CD14-positive monocyte (primary cell): ENCODE measurements around the gene HDAC4. TPM values are rescaled to one million over a fixed set of nuclear protein-coding genes. Genes with fewer than 3 reads are reported as not detected.

ENCODE experiments used
- DNase-seq, 3 donors: peaks; one replicate each; pipeline ENCODE4 v3.0.0-alpha.2; 2011 to 2022
- H2AFZ ChIP-seq: 2 replicates; pipeline ENCODE4 v1.6.0; 2012; ENCODE audit warnings: mild to moderate bottlenecking, low read depth, low read length, inconsistent platforms; ENCODE audit not compliant: insufficient read depth, poor library complexity, severe bottlenecking
- H3K27ac ChIP-seq, 2 donors: 1 replicate in 1 of 2; 2 replicates in 1 of 2; pipeline ENCODE4 v1.5.1; 2012 to 2013; ENCODE audit warnings: low read length in 2 of 2, control low read depth in 1 of 2, inconsistent platforms in 1 of 2, low read depth in 1 of 2, mild to moderate bottlenecking in 1 of 2
- H3K27me3 ChIP-seq, 2 donors: one replicate each; pipeline versions ENCODE4 v1.6.0 to v1.6.1; 2011 to 2013; ENCODE audit warnings: low read length in 2 of 2; ENCODE audit not compliant: control insufficient read depth in 2 of 2, insufficient read depth in 2 of 2
- H3K36me3 ChIP-seq, 2 donors: replicated peaks in 1 of 2; 1 replicate in 1 of 2; 2 replicates in 1 of 2; pipeline versions ENCODE4 v1.5.1 to v1.6.1; 2012 to 2013; ENCODE audit warnings: low read length in 2 of 2, control low read depth in 1 of 2, inconsistent platforms in 1 of 2, mild to moderate bottlenecking in 1 of 2; ENCODE audit not compliant: insufficient read depth in 2 of 2, control insufficient read depth in 1 of 2
- H3K4me1 ChIP-seq, 2 donors: 1 replicate in 1 of 2; 2 replicates in 1 of 2; pipeline versions ENCODE4 v1.5.1 to v1.6.1; 2012 to 2013; ENCODE audit warnings: low read length in 2 of 2, control low read depth in 1 of 2, inconsistent platforms in 1 of 2, mild to moderate bottlenecking in 1 of 2, moderate library complexity in 1 of 2; ENCODE audit not compliant: insufficient read depth in 2 of 2, control insufficient read depth in 1 of 2
- H3K4me2 ChIP-seq: replicated peaks from 2 replicates; pipeline ENCODE3; 2012; ENCODE audit warnings: low read length, moderate library complexity, mild to moderate bottlenecking; ENCODE audit not compliant: poor library complexity, severe bottlenecking; ENCODE audit errors: extremely low read depth
- H3K4me3 ChIP-seq, 3 experiments: fragments of 200-600 bp in 1 of 3; sonication (generic) in 1 of 3; replicated peaks in 1 of 3; 1 replicate in 2 of 3; 2 replicates in 1 of 3; pipeline ENCODE4 v1.5.1; 2011 to 2013; ENCODE audit warnings: low read length in 3 of 3, mild to moderate bottlenecking in 3 of 3, control low read depth in 2 of 3, low read depth in 2 of 3, inconsistent platforms in 1 of 3, moderate library complexity in 1 of 3
- H3K79me2 ChIP-seq: 2 replicates; pipeline ENCODE4 v1.6.0; 2012; ENCODE audit warnings: mild to moderate bottlenecking, control low read depth, inconsistent platforms, low read length, moderate library complexity; ENCODE audit not compliant: insufficient read depth
- H3K9ac ChIP-seq: 2 replicates; pipeline ENCODE4 v1.6.0; 2017; ENCODE audit warnings: low read length, mild to moderate bottlenecking; ENCODE audit not compliant: insufficient read depth, poor library complexity, severe bottlenecking
- H3K9me3 ChIP-seq, 2 donors: replicated peaks in 1 of 2; 1 replicate in 1 of 2; 2 replicates in 1 of 2; pipeline versions ENCODE4 v1.5.1 to v1.6.1; 2012 to 2013; ENCODE audit warnings: low read length in 2 of 2, control low read depth in 1 of 2; ENCODE audit not compliant: control insufficient read depth in 1 of 2, insufficient read depth in 1 of 2
- H4K20me1 ChIP-seq: 2 replicates; pipeline ENCODE4 v1.6.0; 2012; ENCODE audit warnings: mild to moderate bottlenecking, low read length, control low read depth, moderate library complexity; ENCODE audit not compliant: insufficient read depth
- H3K27ac Mint-ChIP-seq, 7 donors: one replicate each; pipeline ENCODE4 v1.8.0; 2020; ENCODE audit warnings: mild to moderate bottlenecking in 7 of 7, mixed read lengths in 7 of 7, moderate library complexity in 6 of 7, inconsistent platforms in 2 of 7
- H3K27me3 Mint-ChIP-seq, 3 donors: one replicate each; pipeline ENCODE4 v1.8.0; 2021 to 2022; ENCODE audit warnings: low read depth in 3 of 3, mild to moderate bottlenecking in 3 of 3, mixed read lengths in 3 of 3, moderate library complexity in 3 of 3, inconsistent platforms in 1 of 3
- H3K36me3 Mint-ChIP-seq, 2 donors: one replicate each; pipeline ENCODE4 v1.8.0; 2020; ENCODE audit warnings: mixed read lengths in 2 of 2, inconsistent platforms in 1 of 2, mild to moderate bottlenecking in 1 of 2
- H3K4me1 Mint-ChIP-seq: one replicate; pipeline ENCODE4 v1.8.0; 2020; ENCODE audit warnings: mild to moderate bottlenecking, mixed read lengths
- H3K4me3 Mint-ChIP-seq, 2 donors: one replicate each; pipeline ENCODE4 v1.8.0; 2020; ENCODE audit warnings: mild to moderate bottlenecking in 2 of 2, mixed read lengths in 2 of 2, moderate library complexity in 1 of 2
- H3K9me3 Mint-ChIP-seq, 7 donors: one replicate each; pipeline ENCODE4 v1.8.0; 2020 to 2022; ENCODE audit warnings: mixed read lengths in 7 of 7, mild to moderate bottlenecking in 6 of 7, moderate library complexity in 6 of 7, inconsistent platforms in 2 of 7
- WGBS: methylation state at CpG from one replicate; pipeline ENCODE4 v1.1.5; 2013; ENCODE audit warnings: missing lambda C conversion rate; ENCODE audit not compliant: insufficient coverage; 5-methylcytosine and 5-hydroxymethylcytosine counted together
- intact Hi-C, 2 donors: fragments of 100-400 bp; cut with micrococcal nuclease; formaldehyde crosslinking; loops; one replicate each; pipeline versions ENCODE4 v1.15.0 to v1.15.1; 2023
- polyA plus RNA-seq, 3 donors: library from polyadenylated mRNA; depleted of rRNA in 1 of 3; unstranded in 2 of 3; stranded (reverse) in 1 of 3; fragments of 300-500 nt in 2 of 3; fragments of >200 nt in 1 of 3; fragmentation: Illumina TruSeq in 2 of 3; gene quantifications; 1 replicate in 2 of 3; 2 replicates in 1 of 3; pipeline ENCODE4 v1.2.3, GENCODE V29; 2012 to 2021
- TF ChIP-seq, protein P1 (sequence below): fragments of 200-600 bp; IDR thresholded peaks from one replicate; pipeline ENCODE4 v1.8.0; 2022; ENCODE audit warnings: antibody characterized with exemption, mild to moderate bottlenecking

The HDAC4 gene
- polyA plus RNA-seq, 3 donors, result 3.3 to 23.0 (median 4.5) TPM

DNA sequence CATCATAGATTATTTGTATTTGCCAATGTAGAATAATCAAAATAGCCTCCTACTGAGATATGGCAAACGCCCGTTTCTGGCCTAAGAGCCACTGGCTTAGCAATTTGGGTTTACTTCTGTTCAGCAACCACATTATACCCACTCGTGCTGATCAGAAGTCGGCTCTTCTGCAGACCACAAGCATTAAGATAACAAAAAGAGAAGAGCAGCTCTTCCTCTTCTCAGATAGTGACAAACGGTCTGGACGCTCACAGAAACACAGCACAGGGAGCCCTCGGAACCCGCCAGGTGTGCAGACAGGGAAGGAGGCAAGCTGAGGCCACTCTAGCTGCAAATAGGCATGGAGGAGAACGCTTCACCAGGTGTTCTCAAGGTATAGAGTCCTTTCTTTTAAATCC is 164.0 kb downstream of the HDAC4 start:
- no peaks in the 10 kb centered on the region for H3K27me3 ChIP-seq
- H3K9ac ChIP-seq, result no peak overlapping the region
- Mint-ChIP-seq H3K27me3 (peaks cover 0 to 3% (median 0%) of the 10 kb centered on the region in 3 donors), H3K27ac (peak overlapping the region; percentile 52 to 87 (median 77)), H3K4me3 (peak overlapping the region; percentile 56 to 83), H3K4me1 (peaks cover 91% of the 10 kb centered on the region), H3K9me3 (no peaks in the 10 kb centered on the region), H3K36me3 (peaks cover 25 to 38% of the 10 kb centered on the region in 2 donors)
- intact Hi-C loops, result no loop called here
- no peak overlapping the region for H2AFZ ChIP-seq
- H3K4me1 ChIP-seq, result peaks cover 95 to 100% of the 10 kb centered on the region in 2 donors
- no CpG with 5 or more reads among the region's 9 CpGs for WGBS
- peak overlapping the region; percentile 44 to 63 for H3K27ac ChIP-seq
- no peaks in the 10 kb centered on the region for H4K20me1 ChIP-seq
- TF ChIP-seq, protein P1, sequence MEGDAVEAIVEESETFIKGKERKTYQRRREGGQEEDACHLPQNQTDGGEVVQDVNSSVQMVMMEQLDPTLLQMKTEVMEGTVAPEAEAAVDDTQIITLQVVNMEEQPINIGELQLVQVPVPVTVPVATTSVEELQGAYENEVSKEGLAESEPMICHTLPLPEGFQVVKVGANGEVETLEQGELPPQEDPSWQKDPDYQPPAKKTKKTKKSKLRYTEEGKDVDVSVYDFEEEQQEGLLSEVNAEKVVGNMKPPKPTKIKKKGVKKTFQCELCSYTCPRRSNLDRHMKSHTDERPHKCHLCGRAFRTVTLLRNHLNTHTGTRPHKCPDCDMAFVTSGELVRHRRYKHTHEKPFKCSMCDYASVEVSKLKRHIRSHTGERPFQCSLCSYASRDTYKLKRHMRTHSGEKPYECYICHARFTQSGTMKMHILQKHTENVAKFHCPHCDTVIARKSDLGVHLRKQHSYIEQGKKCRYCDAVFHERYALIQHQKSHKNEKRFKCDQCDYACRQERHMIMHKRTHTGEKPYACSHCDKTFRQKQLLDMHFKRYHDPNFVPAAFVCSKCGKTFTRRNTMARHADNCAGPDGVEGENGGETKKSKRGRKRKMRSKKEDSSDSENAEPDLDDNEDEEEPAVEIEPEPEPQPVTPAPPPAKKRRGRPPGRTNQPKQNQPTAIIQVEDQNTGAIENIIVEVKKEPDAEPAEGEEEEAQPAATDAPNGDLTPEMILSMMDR, result no peak
- H3K9me3 ChIP-seq, result no peaks in the 10 kb centered on the region
- H3K79me2 ChIP-seq, result peaks cover 100% of the 10 kb centered on the region
- peaks cover 0 to 15% of the 10 kb centered on the region in 2 donors for H3K36me3 ChIP-seq
- peak in 1 of 3 donors; percentile 43 for DNase-seq
- peak overlapping the region in 1 of 3 experiments; percentile 34 for H3K4me3 ChIP-seq
- peak overlapping the region; percentile 52 for H3K4me2 ChIP-seq

DNA sequence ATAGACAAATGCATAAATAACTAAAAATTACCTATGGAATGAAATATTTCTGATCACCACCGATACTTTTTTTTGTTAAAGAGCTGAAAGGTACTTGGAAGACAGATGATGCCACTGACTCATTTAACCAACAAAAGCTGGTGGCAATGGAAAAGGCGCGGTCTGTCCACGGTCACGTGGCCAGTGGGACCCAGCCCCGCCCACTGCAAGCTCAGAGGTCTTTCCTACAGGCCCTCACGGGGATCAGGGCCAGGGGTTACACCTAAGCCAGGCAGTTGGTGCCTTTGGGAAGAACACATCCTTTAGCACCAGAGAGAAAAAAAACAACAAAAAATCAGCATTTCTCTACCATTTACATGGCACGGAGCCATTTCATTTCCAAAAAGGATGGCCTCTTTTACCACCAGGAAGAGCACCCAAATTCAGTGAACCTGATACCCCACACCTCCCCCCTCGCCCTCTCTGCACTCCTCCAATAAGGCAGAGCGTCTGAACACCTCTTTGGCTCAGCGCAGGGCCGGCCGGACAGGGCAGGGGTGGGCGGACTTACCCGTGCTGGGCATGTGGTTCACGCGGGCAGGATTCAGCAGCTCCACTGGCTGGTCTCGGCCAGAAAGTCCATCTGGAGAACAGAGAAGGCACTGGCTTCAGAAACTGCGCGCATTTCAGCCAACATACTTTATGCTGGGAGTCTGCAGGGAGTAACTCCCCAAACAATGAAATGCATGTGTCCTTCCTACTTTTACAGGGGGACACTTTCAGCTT is 164.6 kb downstream of the HDAC4 start:
- Mint-ChIP-seq H3K9me3 (no peaks in the 10 kb centered on the region), H3K27ac (peak overlapping the region; percentile 15 to 87 (median 81)), H3K4me1 (peaks cover 89% of the 10 kb centered on the region), H3K27me3 (peaks cover 0 to 3% (median 1%) of the 10 kb centered on the region in 3 donors), H3K36me3 (peaks cover 25 to 38% of the 10 kb centered on the region in 2 donors), H3K4me3 (no peak overlapping the region)
- intact Hi-C loops, result no loop called here
- DNase-seq, result no peak
- H3K9ac ChIP-seq, result no peak overlapping the region
- no peak overlapping the region for H2AFZ ChIP-seq
- TF ChIP-seq, protein P1, result no peak
- WGBS, result 74% methylated on average over 16 of the region's 20 CpGs
- peak overlapping the region; percentile 44 to 63 for H3K27ac ChIP-seq
- H3K36me3 ChIP-seq, result peaks cover 0 to 15% of the 10 kb centered on the region in 2 donors
- H3K4me1 ChIP-seq, result peaks cover 96 to 100% of the 10 kb centered on the region in 2 donors
- H3K79me2 ChIP-seq, result peaks cover 100% of the 10 kb centered on the region
- H4K20me1 ChIP-seq, result no peaks in the 10 kb centered on the region
- peak overlapping the region in 1 of 3 experiments; percentile 34 for H3K4me3 ChIP-seq
- H3K9me3 ChIP-seq, result no peaks in the 10 kb centered on the region
- H3K4me2 ChIP-seq, result peak overlapping the region; percentile 52
- no peaks in the 10 kb centered on the region for H3K27me3 ChIP-seq
